PC-9 (cell line): Measurements from ENCODE around the gene C1orf74.

Experiments
- CTCF ChIP-seq: fragments of 200-600 bp; sonication (generic); conservative IDR thresholded peaks from 2 replicates; pipeline ENCODE4 v1.6.1; 2017; ENCODE audit warnings: mixed run types, antibody characterized with exemption, mild to moderate bottlenecking, moderate library complexity
- EZH2 ChIP-seq: fragments of 200-600 bp; sonication (generic); IDR thresholded peaks from 2 replicates; pipeline ENCODE4 v1.8.0; 2017; ENCODE audit warnings: antibody characterized with exemption, low read depth

DNA sequence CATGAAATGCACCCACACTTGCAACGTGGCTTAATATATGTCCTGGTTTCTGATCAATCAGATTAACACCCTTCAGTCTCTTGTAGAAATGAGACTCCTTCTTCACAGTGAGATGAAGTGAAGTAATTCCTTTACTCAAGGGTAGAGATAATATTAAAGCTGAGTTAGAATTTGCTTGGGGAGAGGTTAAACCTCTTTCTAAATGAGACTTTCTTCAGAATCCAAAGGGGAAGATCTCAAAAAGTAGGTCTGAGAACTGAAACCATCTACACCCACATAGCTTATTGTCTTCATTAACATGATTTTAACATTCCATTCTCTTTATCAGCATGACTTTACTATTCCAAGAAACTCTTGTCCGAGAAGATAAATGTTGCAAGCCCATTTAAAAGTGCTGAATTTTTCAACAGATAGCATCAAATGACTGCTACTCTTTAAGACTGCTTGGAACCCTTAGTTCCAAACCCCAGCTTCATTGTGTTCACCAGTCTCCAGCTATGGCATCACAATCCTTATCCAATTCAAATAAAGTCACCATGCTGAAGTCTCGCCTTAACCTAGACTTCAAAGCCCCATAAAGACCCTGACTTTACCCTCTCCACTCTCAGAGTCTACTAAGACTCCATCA lies 47.8 kb downstream of the C1orf74 start:
- TF ChIP-seq CTCF (no peak), EZH2 (no peak)
